Measurements from ENCODE around the gene NADK2.

Gene NADK2

DNA sequence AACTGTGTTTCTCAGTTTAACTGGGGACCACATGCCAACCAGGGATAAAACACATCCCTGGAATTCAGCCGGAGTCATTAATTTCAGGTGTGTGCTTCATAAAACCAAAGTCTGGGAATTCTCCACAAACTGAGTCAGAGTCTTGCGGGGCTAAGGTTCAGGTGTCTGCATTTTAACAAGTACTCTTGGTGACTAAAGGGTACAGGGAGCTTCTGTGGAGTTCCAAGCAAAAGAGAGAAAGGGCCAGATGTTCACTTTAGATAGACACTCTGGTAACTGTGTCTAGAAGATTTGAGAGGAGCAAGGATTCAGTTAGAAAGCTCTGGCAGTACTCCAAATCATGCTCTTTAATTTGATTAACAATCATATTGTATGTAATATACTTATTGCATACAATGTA, 4.0 kb downstream of the NADK2 start:
- no peak for FAIRE-seq
- TF ChIP-seq, protein P1, sequence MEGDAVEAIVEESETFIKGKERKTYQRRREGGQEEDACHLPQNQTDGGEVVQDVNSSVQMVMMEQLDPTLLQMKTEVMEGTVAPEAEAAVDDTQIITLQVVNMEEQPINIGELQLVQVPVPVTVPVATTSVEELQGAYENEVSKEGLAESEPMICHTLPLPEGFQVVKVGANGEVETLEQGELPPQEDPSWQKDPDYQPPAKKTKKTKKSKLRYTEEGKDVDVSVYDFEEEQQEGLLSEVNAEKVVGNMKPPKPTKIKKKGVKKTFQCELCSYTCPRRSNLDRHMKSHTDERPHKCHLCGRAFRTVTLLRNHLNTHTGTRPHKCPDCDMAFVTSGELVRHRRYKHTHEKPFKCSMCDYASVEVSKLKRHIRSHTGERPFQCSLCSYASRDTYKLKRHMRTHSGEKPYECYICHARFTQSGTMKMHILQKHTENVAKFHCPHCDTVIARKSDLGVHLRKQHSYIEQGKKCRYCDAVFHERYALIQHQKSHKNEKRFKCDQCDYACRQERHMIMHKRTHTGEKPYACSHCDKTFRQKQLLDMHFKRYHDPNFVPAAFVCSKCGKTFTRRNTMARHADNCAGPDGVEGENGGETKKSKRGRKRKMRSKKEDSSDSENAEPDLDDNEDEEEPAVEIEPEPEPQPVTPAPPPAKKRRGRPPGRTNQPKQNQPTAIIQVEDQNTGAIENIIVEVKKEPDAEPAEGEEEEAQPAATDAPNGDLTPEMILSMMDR (IDR thresholded peaks at IDR 0.05; ENCODE audit: insufficient read depth, missing control alignments) = no peak

DNA sequence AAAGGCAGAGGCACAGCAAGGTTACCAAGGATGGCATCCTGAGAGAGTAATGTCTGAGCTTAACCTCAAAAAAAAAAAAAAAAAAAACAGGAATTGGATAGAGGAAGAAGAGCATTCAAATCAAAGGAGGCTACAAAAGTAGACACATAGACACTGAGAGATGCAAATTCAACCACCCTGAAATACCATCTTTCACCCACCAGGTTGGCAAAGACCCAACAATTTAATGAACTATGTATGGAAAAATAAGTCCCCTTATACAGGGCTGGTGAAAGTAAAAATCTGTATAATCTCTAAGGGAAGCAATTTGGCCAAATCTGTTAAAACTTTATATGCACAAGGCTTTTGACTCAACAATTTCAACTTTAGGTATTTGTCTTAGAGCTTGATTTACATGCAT, 4.9 kb downstream of the NADK2 start:
- no peak for DNase-seq (ENCODE audit: insufficient read length, low spot score)

More for the DNA sequence above, 4.0 kb downstream of the NADK2 start:
- no peak for DNase-seq (ENCODE audit: insufficient read length, low spot score)

DNA sequence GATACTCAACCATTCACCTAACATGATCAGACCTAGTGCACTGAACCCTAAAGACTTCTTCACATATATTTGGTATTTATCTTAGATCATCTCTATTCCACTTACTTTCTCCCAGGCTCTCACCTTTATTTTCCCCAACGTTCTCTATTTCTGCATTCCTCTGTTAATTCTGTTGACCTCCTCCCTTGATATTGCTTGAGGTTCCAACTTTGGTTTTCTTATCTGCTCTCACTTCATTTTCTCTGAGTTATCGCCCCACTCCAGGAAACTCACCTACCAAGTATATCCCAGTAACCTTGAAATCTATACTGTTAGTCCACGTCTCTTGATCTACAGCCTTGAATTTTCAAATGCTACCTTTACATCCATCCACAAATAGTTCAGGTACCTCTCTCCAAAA, 9.2 kb downstream of the NADK2 start:
- FAIRE-seq (no peak), DNase-seq (ENCODE audit: insufficient read length, low spot score) (no peak)
- TF ChIP-seq, protein P1 (IDR thresholded peaks at IDR 0.05; ENCODE audit: insufficient read depth, missing control alignments) = no peak

More for the DNA sequence above, 4.9 kb downstream of the NADK2 start:
- TF ChIP-seq, protein P1 (IDR thresholded peaks at IDR 0.05; ENCODE audit: insufficient read depth, missing control alignments) = no peak
- no peak for FAIRE-seq

DNA sequence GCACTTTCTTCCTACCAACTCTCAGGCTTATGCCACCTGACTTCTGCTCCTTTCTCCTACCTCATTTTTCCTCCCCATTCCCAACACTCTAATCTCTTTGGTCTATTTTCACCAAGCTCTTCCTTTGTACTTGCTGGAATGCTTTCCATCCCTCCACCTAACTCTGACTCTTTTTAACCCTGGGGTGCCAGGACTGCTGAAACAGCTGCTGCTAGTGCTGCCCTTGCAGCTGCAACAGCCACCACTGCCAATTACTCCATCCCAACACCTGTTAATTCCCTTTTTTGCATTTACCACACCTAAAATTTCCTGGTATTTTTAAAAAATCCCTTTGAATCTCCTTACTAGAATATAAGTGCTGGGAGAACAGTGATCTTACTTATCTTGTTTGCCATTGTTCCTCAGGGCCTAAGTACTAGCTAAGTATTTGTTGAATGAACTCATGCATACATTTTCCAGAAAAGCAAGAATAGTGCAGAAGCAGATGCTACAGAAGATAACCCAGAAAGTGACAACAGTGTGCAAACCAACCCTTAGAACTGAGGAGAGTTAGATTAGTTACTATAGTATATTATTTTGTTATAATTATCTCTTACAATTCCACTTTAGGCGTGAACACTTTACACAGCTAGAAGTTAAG, 11.5 kb downstream of the NADK2 start:
- FAIRE-seq (no peak), DNase-seq (ENCODE audit: insufficient read length, low spot score) (no peak)
- TF ChIP-seq, protein P1 (IDR thresholded peaks at IDR 0.05; ENCODE audit: insufficient read depth, missing control alignments) = no peak

DNA sequence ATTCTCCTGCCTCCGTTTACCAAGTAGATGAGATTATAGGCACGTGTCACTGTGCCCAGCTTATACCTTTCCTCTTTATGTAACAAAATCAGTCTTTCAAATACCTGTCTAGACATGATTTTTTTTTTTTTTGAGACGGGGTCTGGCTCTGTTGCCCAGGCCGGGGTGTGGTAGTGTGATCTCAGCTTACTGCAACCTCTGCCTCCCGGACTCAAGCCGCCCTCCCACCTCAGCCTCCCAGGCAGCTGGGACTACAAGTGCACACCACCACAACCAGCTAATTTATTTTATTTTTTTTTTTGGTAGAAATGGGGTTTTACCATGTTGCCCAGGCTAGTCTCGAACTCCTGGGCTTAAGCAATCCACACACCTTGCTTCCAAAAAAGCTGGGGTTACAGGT, 13.2 kb downstream of the NADK2 start:
- TF ChIP-seq, protein P1 (IDR thresholded peaks at IDR 0.05; ENCODE audit: insufficient read depth, missing control alignments) = no peak
- no peak for DNase-seq (ENCODE audit: insufficient read length, low spot score)
- no peak for FAIRE-seq

DNA sequence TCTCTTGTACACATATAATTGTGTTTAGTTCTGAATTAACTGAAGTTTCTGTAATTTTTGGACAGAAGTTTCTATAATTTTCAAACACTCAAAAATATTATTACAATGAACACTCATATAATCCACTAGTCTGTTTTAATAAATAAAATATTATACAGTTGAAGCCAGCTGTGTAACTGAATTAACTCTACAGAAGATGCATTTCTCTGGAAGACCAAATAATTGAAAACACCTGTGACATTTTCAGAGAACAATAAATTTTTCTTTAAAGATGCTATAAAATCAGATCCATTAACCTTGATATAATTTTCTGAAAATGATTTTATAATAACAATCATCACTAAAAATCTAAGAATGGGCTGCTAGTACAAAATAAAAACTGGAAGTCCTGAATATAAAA, 14.7 kb downstream of the NADK2 start:
- no peak for DNase-seq (ENCODE audit: insufficient read length, low spot score)
- TF ChIP-seq, protein P1 (IDR thresholded peaks at IDR 0.05; ENCODE audit: insufficient read depth, missing control alignments) = no peak
- no peak for FAIRE-seq

DNA sequence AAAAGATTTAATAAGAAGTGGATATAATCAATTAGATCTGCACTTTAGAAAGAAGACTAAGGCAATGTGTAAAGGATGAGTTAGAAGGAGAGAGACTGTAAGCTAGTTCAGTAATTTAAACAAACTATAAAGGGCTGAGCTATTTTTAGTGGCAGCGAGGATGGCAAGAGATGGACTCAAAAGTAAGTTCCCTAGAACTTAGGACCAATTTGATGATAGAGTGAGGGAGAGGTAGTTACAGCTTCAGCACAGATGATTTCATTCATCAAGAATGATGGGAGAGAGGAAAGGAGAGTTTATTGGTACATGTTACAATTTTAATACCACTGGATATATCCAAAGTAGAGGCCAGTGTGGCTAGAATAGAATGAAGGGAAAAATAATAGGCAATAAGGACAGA, 19.1 kb downstream of the NADK2 start:
- TF ChIP-seq, protein P1 (IDR thresholded peaks at IDR 0.05; ENCODE audit: insufficient read depth, missing control alignments) = no peak
- DNase-seq (ENCODE audit: insufficient read length, low spot score) (no peak), FAIRE-seq (no peak)

Data from D721Med (cell line).